ENCODE results near the gene FBXO40.

FBXO40 gene

GRCh38 chr3:121566773-121567172 lies 26.4 kb upstream of the FBXO40 start:
- Histone ChIP-seq H3K9ac (ENCODE audit: low read depth, low read length) (no peak overlapping the region), H3K4me3 (ENCODE audit: low read depth in 1 of 2, low read length in 2 of 2) (no peak overlapping the region), H4K20me1 (ENCODE audit: insufficient read depth, low read length) (no peaks in the 10 kb centered on the region), H3K4me2 (ENCODE audit: insufficient read depth, low read length) (no peak overlapping the region), H3K27ac (ENCODE audit: low read length) (no peak overlapping the region), H3K27me3 (ENCODE audit: insufficient read depth, low read length, poor library complexity) (no peaks in the 10 kb centered on the region), H3K36me3 (ENCODE audit: insufficient read depth, low read length) (no peaks in the 10 kb centered on the region), H3K79me2 (ENCODE audit: insufficient read depth, low read length) (no peaks in the 10 kb centered on the region), H3K4me1 (ENCODE audit: insufficient read depth, low read length) (no peaks in the 10 kb centered on the region), H3K9me3 (ENCODE audit: insufficient read depth, low read length, severe bottlenecking) (no peaks in the 10 kb centered on the region), H2AFZ (ENCODE audit: low read depth, low read length) (no peak overlapping the region)
- no peak for DNase-seq
- TF ChIP-seq CTCF (IDR thresholded peaks at IDR 0.05; ENCODE audit: borderline replicate concordance, extremely low read depth, low read length, poor library complexity, severe bottlenecking) (no peak), EZH2 (IDR thresholded peaks at IDR 0.05; ENCODE audit: borderline replicate concordance, low read depth, low read length, severe bottlenecking) (no peak)
- no peak for ATAC-seq (ENCODE audit: insufficient read depth, low read depth)

GRCh38 chr3:121567649-121568048 lies 25.5 kb upstream of the FBXO40 start, which contains the start of gene ARGFX:
Gene ARGFX (plus strand): TSS chr3:121567949. CDS start chr3:121570714, 2,765 bp downstream.
- ATAC-seq (ENCODE audit: insufficient read depth, low read depth) (no peak), DNase-seq (no peak)
- Histone ChIP-seq H3K4me2 (ENCODE audit: insufficient read depth, low read length) (no peak within 1 kb of the TSS), H3K36me3 (ENCODE audit: insufficient read depth, low read length) (no peaks in the 10 kb centered on the region), H3K27ac (ENCODE audit: low read length) (no peak within 1 kb of the TSS), H3K9me3 (ENCODE audit: insufficient read depth, low read length, severe bottlenecking) (no peaks in the 10 kb centered on the region), H3K4me1 (ENCODE audit: insufficient read depth, low read length) (no peaks in the 10 kb centered on the region), H2AFZ (ENCODE audit: low read depth, low read length) (no peak within 1 kb of the TSS), H3K4me3 (ENCODE audit: low read depth in 1 of 2, low read length in 2 of 2) (no peak within 1 kb of the TSS), H3K27me3 (ENCODE audit: insufficient read depth, low read length, poor library complexity) (no peaks in the 10 kb centered on the region), H3K79me2 (ENCODE audit: insufficient read depth, low read length) (no peaks in the 10 kb centered on the region), H3K9ac (ENCODE audit: low read depth, low read length) (no peak within 1 kb of the TSS), H4K20me1 (ENCODE audit: insufficient read depth, low read length) (no peaks in the 10 kb centered on the region)
- no peak for TF ChIP-seq CTCF (IDR thresholded peaks at IDR 0.05; ENCODE audit: borderline replicate concordance, extremely low read depth, low read length, poor library complexity, severe bottlenecking)
- TF ChIP-seq EZH2 (IDR thresholded peaks at IDR 0.05; ENCODE audit: borderline replicate concordance, low read depth, low read length, severe bottlenecking) = no peak

GRCh38 chr3:121574449-121574848 lies 18.7 kb upstream of the FBXO40 start:
- Histone ChIP-seq H3K9me3 (ENCODE audit: insufficient read depth, low read length, severe bottlenecking) (no peaks in the 10 kb centered on the region), H3K27ac (ENCODE audit: low read length) (no peak overlapping the region), H3K27me3 (ENCODE audit: insufficient read depth, low read length, poor library complexity) (no peaks in the 10 kb centered on the region), H3K79me2 (ENCODE audit: insufficient read depth, low read length) (no peaks in the 10 kb centered on the region), H3K36me3 (ENCODE audit: insufficient read depth, low read length) (no peaks in the 10 kb centered on the region), H4K20me1 (ENCODE audit: insufficient read depth, low read length) (no peaks in the 10 kb centered on the region), H3K4me1 (ENCODE audit: insufficient read depth, low read length) (no peaks in the 10 kb centered on the region), H3K9ac (ENCODE audit: low read depth, low read length) (no peak overlapping the region), H2AFZ (ENCODE audit: low read depth, low read length) (no peak overlapping the region), H3K4me3 (ENCODE audit: low read depth in 1 of 2, low read length in 2 of 2) (no peak overlapping the region), H3K4me2 (ENCODE audit: insufficient read depth, low read length) (no peak overlapping the region)
- DNase-seq = no peak
- ATAC-seq (ENCODE audit: insufficient read depth, low read depth) = no peak
- TF ChIP-seq EZH2 (IDR thresholded peaks at IDR 0.05; ENCODE audit: borderline replicate concordance, low read depth, low read length, severe bottlenecking) (no peak), CTCF (IDR thresholded peaks at IDR 0.05; ENCODE audit: borderline replicate concordance, extremely low read depth, low read length, poor library complexity, severe bottlenecking) (no peak)

GRCh38 chr3:121581691-121582090 lies 11.5 kb upstream of the FBXO40 start:
- Histone ChIP-seq H3K4me3 (ENCODE audit: low read depth in 1 of 2, low read length in 2 of 2) (no peak overlapping the region), H3K27me3 (ENCODE audit: insufficient read depth, low read length, poor library complexity) (no peaks in the 10 kb centered on the region), H3K79me2 (ENCODE audit: insufficient read depth, low read length) (no peaks in the 10 kb centered on the region), H3K36me3 (ENCODE audit: insufficient read depth, low read length) (no peaks in the 10 kb centered on the region), H3K4me2 (ENCODE audit: insufficient read depth, low read length) (no peak overlapping the region), H3K9me3 (ENCODE audit: insufficient read depth, low read length, severe bottlenecking) (no peaks in the 10 kb centered on the region), H4K20me1 (ENCODE audit: insufficient read depth, low read length) (no peaks in the 10 kb centered on the region), H3K9ac (ENCODE audit: low read depth, low read length) (no peak overlapping the region), H3K27ac (ENCODE audit: low read length) (no peak overlapping the region), H2AFZ (ENCODE audit: low read depth, low read length) (no peak overlapping the region), H3K4me1 (ENCODE audit: insufficient read depth, low read length) (no peaks in the 10 kb centered on the region)
- ATAC-seq (ENCODE audit: insufficient read depth, low read depth) (no peak), DNase-seq (no peak)
- TF ChIP-seq EZH2 (IDR thresholded peaks at IDR 0.05; ENCODE audit: borderline replicate concordance, low read depth, low read length, severe bottlenecking) (no peak), CTCF (IDR thresholded peaks at IDR 0.05; ENCODE audit: borderline replicate concordance, extremely low read depth, low read length, poor library complexity, severe bottlenecking) (no peak)

All from DND-41 (cell line).